SKM-1 (cell line): Measurements from ENCODE around the gene PCBD1.

ENCODE experiments used
- DNase-seq: peaks from one replicate; lab custom pipeline; 2025; ENCODE audit not compliant: unreplicated experiment; lab: John Stamatoyannopoulos, UW

Gene PCBD1

DNA sequence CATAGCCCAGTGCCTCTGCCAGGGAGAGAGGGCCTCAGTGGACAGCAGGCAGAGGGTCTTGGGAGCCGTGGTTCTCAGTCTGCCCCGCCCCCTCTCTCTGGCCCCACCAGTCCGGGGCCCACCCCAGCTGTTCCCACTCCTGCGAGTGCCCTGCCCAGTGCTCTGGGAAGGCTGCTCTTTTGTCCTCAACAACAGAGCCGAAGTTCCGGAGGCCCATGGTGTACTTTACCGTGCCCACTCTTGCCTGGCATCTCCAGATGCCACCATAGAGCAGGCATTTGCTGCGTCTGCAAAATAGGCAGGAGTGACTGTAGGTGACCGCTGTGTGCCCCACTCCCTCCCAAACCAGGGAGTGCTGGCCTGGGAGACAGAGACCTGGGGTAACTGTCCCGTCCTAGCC lies 29.3 kb upstream of the PCBD1 start:
- no peak for DNase-seq

DNA sequence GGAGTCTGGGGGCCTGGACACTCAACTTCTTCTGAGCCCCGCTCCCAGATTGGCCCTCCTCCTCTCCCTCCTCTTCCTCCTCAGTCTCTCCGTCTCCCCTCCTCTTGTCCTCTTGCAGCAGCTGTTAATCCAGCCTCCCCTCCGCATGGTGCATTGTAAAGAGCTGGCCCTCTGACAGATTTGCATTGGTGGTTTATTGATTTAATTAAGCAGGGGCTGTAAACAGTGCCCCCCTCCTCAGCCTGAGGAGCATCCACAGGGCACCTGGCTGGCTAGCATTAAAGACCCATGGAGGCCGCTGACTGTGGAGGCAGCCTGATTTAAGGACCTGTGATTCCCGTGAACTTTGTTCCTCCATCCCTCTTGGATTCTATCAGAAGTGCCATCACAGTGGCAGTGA lies 28.9 kb upstream of the PCBD1 start:
- DNase-seq, result no peak

DNA sequence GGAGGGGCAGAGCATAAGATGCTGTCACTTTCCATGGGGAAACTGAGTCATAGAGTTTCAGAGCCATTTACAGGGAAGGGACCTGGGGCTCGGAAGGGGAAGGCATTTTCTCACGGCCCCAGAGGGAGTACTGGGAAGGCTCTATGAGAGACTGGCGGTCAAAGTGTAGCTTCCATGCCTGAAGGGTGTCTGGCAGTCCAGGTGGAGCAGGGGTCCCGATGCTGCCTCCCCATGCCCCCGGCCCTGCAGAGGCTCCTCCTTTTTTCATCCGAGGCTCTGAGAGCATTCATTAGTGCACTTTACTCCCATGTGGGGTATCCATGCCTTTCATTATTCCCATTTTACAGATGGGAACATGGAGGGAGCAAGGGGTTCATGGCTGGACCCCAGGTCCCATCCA lies 27.9 kb upstream of the PCBD1 start:
- DNase-seq, result no peak

DNA sequence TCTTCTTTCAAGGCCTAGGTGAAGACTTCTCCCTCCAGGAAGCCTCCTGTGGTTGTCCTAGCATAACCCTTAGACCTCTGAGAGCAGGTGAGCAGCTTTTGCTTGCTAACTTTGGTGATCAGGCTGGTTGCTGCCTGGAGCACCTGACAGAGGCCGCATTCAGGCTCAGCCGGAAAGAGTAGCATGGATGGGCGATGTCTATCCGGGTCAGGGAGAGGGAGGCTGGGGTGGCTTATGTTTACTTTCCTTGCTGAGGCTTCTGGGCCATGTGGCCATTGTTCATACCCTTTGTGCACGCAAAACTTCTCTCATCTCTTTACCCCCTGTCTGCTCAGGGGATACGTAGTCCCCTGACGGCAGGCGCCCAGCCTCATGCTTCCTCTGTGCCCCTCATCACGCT lies 27.4 kb upstream of the PCBD1 start:
- no peak for DNase-seq

DNA sequence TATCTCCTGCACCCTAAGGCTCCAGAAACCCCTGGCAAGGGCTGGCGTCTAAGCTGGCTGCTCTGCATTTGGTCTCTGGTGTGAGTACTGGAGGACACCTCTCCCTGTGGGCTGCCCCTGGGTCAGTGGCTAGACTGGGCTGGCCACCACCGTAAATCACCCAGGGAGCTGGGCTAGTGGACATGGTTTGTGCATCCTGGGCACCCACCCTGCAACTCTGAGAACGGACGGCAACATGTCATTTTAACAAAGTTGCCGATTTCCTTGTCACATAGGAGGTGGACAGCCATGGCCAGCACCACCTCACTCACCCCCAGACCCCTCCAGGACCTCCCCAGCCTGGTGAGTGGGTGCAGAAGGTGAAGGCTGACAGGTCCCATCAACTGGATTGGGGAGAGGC lies 26.8 kb upstream of the PCBD1 start:
- DNase-seq, result no peak

DNA sequence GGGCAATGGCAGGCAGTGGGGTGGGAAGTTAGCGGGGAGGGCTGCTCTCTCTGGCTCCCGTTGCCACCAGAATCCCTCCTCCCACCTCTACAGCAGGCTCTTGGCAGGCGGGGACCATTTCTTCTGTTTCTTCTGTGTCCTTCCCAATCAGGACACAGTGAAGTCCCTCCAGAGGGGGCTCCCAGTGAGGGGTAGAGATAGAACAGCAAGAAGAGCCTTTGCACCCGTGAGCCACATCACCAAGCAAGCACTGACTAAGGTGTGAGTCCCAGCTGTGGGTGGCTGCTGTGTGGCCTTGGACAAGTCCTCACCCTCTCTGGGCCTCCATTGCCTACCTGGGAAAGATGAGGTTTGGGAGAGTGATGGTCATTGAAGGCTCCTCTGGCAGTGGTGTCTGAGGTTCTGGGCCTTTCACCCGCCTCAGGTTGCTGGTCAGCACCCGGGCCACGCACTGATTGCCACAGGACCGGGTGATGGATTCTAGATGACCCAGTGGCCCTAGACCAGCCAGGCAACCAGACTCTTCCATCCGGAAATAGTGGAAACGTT lies 26.0 kb upstream of the PCBD1 start:
- DNase-seq, result no peak

DNA sequence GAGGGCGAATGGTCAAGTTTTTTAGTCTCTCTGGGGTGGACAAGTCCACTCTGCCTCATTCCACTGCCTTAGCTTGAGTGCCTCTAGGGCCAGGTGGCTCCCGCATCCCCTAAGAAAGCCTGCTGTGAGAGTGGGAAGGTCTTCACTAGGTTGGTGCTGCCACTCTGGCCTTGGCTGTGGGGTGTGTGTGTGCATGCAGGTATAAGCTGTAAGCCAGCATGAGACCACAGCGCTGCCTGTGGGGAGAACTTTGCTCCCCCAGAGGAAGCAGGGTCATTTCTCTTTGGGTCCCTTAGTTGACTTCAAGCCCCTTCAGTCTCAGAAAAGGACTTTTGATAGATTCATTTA lies 25.5 kb upstream of the PCBD1 start:
- no peak for DNase-seq

DNA sequence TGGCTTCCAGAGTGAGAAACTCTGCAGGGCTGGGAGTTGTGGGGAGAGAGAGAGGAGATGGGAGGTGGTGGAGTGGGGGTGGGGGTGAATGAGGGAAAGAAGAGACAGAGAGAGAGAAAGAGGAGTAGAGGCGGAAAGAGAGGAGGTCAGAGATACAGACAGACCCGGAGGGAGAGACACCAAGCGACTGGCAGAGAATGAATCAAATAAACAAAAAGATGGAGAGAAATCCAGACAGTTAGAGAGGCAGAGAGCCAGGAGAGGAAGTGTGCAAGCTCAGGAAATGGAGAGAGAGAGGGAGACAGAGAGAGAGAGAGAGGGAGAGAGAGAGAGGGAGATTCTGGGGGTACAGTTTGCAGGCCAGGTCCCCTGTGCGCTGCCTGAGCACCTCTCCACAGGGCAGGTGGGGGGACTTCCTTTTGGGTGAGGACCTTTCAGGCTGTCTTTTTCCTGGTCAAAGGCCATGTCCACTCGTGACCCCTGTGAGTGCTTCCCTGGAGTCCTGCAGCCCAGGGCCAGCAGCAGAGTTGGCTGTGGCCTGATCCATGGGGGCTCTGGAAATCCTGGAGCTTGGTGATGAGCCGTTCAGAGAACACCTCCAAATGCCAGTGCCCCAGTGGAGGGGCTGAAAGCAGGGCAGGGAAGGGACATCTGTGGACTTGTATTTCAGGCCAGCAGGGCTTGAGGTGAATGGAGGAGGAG lies 25.0 kb upstream of the PCBD1 start:
- DNase-seq, result no peak

DNA sequence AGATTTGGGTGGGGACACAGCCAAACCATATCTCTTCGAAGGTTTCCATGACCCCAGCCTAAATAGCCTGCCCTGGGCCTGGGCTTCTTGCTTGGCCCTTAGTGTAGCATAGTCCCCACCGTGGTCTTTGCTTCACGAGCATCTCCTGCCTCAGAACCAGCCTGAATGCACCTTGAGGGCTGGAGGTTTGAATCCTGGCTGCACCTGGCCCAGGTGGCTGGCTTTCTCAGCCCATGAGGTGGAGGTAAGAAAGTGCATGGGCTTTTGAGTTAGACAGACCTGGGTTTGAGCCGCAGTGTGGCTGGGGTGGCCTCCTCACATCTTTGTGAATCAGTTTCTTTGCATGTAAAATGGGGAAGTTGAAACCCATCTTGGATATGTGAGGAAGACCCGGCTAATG lies 24.2 kb upstream of the PCBD1 start:
- no peak for DNase-seq

DNA sequence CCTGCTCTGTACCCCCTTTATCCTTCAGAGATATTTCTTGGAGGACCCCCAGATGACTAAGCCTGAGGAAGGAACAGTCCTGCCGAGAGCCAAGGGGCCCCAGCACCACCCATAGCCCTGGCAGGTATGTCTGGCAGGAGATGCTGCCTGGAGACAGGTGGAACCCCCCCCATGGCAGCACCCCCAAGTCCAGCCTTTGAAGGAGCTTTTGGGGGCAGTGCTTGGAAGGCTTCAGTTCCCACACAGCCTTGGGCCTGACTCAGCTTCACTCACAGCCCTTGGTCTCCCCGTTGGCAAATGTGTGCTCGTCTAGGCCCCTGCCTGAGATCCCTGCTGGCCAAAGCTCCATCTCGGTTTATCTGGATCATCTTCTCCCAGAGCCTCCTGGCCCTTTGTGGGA lies 23.0 kb upstream of the PCBD1 start:
- DNase-seq, result no peak

DNA sequence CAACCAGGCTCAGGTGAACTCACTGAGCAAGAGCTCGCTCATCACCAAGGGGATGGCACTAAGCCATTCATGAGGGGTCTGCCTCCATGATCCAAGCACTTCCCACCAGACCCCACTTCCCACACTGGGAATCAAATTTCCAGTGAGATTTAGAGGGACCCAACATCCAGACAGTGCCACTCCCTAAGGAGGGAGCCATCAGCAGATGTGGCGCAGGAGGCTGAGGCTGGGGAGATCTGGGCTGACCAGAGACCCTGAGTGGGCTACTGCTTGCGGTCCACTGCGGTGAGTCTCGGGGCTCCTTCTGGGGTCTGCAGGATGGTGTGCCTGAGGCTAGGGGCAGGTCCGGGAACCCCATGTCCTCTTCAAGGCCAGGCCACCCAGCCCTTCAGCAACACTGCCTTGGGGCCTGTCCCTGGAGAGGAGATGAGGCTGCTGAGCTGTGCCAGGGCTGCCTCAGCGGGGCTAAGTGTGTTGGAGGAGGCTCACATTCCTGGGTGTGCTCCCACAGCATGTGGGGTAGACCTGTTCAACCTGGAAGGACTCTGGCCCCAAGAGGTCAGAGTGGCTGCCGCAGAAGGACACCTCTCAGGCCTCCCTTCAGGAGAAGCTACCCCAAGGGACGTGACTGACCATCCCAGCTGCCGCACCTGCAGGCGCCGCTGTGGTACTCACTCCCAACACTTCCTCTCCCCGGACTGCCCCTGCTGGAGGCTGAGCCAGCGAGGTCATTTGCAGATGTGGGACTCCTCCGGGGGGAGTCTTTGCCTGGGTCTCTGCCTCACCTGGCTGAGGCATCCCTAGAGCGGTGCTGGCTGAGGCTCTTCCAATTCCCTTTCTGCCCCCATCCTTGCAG lies 22.3 kb upstream of the PCBD1 start:
- no peak for DNase-seq

DNA sequence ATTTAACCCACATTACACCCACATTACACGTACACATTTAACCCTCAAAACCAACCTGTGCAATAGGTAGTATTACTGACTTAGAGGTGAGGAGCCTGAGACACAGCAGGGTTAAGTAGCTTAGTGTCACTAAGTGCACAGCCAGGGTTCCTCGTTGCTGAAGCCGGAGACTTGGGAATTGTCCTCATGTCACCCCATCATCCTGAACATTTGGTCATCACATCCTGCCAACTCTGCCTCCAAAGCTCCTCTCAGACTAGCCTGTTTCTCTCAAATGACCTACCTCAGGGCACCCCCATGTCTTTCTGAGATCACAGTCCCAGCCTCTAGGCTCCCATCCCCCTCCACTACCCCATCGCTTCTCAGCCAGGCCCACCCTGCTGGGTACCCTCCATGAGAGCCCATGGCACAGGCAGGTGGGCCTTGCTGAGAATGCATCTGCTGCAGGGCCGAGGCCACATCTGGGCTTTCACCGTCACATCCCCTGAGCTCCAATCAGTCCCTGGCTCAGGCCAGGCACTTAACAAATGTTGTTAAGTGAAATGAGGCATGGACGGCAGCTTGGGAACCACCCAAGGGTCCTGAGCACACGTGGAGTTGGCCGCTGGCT lies 21.1 kb upstream of the PCBD1 start:
- DNase-seq, result no peak

DNA sequence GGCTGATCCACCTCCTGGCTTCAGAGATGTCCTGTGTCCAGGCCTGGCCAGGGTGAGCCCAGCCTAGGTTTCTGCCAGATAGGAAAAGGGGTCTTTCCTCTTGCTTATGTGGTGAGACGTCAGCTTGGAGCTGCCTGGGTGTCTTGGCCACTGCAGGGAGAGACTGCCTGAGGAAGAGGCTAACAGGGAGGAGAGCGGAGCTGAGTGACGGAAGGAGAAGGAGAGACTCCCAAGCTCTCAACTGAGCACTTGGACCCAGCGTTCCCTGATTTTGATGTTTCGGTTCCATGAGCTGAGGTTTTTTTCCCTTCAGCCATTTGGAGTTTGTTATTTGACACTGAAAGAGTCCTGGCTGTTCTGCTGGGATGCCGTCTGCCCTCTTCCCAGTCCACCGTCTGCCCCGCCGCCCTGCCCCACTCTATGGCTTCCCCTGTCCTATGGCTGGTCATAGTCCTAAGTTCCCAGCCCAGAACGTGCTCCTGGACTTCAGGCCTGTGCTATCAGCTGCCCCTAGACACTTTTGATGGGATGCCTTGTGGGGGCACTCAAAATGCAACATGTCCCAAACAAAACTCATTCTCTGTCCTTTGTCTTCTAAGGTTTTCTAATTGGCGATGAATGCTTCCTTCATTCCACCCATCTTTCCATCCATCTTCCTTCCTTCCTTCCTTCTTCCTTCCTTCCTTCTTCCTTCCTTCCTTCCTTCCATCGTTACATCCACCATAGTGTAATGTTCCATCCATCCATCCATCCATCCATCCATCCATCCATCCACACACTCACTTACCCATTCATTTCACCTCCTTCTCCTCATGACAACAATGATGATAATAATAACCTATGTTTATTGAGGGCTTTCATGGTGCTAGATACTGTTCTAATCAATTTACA lies 20.3 kb upstream of the PCBD1 start:
- DNase-seq, result no peak

DNA sequence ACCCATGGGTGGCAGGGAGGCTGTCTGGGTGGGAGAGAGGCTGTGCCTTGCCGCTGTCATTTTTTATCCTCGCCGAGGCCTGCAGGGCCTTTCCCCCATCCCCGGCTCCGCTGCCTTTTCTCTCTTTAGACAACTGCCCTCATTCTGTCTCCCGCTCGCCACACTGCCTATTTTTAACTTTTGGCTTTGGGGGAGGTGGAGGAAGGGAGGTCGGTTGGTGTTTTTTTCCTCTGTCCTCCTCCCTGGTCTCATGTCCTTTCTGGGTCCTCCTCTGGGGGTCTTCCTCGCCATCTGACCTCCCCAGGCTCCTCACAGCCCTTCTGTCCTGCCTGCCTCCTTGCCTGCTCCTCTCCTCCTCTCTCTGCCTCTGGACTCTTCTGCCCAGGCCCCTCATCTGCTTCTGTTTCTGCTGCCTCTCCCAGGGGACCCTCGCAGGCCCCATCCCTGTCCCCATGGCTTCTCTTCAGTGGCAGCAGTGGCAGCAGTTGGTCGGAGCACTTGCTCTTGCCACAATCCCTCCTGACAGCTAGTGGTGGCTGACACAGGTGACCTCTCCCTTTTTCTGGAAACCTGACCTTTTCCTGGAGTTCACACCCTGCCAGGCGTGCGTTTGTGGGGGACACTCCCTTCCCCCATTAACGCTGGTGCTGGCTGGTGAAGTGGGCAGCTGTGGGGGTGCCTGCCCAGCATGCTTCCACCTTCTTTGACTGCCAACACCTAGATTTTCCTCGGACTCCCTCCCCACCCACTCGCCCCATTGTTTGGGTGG lies 19.5 kb upstream of the PCBD1 start:
- no peak for DNase-seq

DNA sequence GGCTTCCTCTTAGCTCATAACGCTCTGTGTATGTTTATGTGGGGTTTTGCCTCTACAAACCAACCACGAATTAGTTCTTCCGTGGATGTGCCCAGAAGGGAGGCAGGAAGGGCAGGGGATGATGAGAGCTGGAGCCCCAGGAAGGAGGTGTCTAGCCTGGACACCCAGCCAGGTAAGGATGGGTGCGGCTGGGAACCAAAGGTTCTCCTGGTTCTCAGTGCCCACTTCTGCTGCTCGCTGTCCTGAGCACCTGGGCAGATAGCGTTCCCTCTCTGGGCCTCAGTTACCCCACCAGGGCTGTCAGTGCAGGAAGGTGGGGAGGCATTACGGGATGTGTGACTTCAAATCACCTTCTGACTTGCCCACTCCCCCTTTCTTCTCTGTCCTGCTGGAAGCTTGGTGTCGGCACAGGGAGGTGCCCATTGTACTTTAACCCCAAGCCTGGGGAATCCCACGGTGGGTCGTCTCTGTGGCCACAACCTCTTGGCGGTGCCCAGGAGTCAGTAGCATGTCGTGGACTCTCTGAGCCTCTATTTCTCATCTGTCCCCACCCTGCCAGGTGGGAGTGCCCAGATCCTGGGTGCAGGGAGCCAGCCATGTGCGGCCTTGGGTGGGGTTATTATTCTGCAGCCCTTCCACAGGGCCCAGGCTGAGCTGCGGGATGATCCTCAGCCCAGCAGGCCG lies 18.7 kb upstream of the PCBD1 start:
- DNase-seq, result no peak

DNA sequence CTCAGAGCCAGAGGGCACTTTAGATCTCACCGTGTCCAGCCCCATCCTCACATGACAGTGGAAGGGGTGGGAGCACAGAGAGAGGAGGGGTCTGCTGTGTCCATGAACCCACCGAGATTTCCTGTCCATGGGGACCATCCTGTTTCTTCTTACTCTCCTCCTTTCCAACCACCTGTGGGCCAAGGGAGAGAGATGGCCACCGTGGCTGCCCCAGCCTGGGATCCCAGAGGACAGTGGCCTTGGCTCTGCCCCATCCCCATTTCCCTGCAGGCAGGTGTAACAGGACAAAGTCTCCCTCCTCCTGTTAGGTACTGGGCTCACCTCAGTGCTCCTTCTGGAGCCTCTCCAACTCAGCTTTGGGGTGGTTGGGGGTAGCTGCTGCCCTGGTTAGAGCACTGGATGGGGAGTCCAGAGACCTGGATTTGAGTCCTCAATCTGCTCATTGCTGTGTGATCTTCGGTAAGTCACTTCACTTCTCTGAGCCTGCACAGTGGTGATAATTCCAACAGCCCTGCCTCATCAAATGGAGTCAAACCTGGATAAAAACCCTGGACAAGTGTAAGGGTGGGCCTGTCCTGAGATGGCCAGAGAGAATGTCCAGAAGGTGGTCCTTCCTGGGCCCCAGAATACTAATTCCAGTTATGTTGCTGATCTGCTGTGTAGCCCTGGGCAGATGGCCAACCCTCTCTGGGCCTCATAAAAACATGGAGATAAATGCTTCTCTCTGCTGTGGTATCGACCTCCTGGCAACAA lies 17.8 kb upstream of the PCBD1 start:
- no peak for DNase-seq

DNA sequence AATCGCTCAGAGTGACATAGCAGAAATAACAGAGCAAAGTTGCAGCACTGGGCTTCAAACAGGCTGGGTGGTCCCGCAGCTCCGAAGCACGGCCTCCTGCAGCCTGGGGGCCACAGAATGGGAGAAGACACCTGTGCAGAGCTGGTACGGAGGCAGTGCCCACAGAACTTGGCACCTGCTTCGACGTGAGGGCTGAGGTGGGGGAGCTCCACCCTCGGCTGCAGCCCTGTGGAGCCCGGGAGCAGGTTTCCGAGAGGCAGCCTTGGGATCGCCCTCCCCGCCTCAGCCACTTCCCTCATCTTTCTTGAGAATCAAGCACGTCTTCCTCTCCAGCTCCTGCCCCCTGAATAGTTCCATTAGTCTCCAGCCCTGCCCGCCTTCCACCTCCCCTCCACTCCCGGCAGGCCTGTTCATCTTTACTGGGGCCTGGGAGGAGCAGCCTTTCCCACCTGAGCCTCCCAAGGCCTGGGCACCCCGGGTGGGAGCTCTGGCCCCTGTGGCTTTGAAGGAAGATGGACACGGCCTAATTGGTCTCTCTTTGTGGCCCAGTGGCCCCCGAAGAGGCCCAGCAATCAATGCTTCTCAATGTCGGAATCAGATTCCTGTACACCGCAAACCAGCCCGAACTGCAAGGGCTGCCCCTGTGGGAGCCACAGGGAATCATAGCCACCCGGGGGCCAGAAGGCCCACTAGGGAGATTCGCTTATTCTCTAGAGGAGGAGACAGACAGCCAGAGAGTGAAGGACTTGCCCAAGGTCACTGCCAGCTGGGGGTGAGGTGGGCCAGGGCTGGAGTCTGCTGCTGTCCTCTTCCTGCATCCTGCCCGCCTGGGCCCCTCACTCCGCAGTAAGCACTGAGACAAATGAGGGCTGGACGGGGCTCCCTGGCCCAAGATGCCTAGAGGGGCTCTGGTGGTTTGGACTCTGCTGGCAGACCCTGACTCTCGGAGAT lies 17.0 kb upstream of the PCBD1 start:
- DNase-seq, result no peak
